Suprapubic skin (tissue), 3 donors: ENCODE data around the gene CAMK1D.

Experiments
- EP300 ChIP-seq: sonication (generic); formaldehyde crosslinking; IDR thresholded peaks from one replicate; pipeline ENCODE4 v1.6.1; 2017; ENCODE audit warnings: antibody characterized with exemption
- TF ChIP-seq, protein P1 (sequence below), 2 donors: fragments of 200-600 bp in 1 of 2; fragments of 450-650 bp in 1 of 2; sonication (generic) in 1 of 2; IDR thresholded peaks; one replicate each; pipeline ENCODE4 v1.5.1; 2016 to 2019; ENCODE audit warnings: antibody characterized with exemption in 2 of 2, mild to moderate bottlenecking in 1 of 2, moderate library complexity in 1 of 2

DNA sequence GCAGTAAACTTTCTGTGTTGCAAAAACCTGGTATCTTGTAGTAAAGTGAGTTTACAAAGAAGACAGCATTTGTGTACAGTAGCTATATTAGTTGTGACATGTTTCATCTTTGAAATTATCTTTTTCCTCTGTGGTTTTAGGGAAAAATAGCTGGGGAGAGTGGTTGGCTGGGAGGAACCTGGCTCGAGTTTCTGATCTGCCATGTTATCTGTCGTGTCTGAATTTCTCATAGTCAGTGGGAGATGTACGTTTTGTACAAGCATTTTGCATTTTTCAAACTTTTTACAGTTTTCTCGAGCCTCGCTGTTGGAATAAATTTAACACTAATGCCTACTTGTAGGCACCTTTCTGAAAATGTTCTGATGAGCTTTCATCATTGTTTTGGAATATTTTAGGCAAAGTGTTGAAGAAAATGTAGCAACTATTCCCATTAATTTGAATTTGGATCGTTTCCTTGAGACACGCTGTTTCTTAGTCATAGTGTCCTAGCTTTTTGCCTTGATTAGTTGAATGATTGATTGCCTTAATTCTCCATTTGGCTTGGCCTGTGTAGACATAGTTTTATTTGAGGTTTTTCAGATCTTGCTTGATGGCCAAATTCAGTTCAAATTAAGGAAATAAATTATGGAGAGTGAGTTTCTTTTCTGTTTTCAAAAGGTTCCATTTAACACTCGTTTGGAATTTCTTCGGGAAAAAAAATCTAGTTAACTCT is 65.1 kb downstream of the CAMK1D start:
- no peak for TF ChIP-seq EP300
- TF ChIP-seq, protein P1, sequence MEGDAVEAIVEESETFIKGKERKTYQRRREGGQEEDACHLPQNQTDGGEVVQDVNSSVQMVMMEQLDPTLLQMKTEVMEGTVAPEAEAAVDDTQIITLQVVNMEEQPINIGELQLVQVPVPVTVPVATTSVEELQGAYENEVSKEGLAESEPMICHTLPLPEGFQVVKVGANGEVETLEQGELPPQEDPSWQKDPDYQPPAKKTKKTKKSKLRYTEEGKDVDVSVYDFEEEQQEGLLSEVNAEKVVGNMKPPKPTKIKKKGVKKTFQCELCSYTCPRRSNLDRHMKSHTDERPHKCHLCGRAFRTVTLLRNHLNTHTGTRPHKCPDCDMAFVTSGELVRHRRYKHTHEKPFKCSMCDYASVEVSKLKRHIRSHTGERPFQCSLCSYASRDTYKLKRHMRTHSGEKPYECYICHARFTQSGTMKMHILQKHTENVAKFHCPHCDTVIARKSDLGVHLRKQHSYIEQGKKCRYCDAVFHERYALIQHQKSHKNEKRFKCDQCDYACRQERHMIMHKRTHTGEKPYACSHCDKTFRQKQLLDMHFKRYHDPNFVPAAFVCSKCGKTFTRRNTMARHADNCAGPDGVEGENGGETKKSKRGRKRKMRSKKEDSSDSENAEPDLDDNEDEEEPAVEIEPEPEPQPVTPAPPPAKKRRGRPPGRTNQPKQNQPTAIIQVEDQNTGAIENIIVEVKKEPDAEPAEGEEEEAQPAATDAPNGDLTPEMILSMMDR (IDR thresholded peaks at IDR 0.05) = no peak
